Neural cell (in vitro differentiated cells): Measurements from ENCODE around the gene MBD6. TPM values are rescaled to one million over a fixed set of nuclear protein-coding genes. Genes with fewer than 3 reads are reported as not detected.

ENCODE experiments used
- H2AFZ ChIP-seq: fragments of 200-600, 300-800 bp; sonication (generic), shearing (Covaris generic); 2 replicates; pipeline ENCODE4 v1.6.0; 2014; ENCODE audit warnings: low read depth, mild to moderate bottlenecking, antibody characterized with exemption, low read length, moderate library complexity
- H3F3A ChIP-seq: fragments of 200-600 bp; shearing (Covaris generic); 2 replicates; pipeline ENCODE4 v1.6.1; 2016; ENCODE audit warnings: mild to moderate bottlenecking, moderate library complexity, mixed read lengths, antibody characterized with exemption, low read length; ENCODE audit not compliant: insufficient read depth, poor library complexity, severe bottlenecking
- H3K27ac ChIP-seq: fragments of 200-600, 300-800 bp; sonication (generic), shearing (Covaris generic); 2 replicates; pipeline ENCODE4 v1.5.1; 2014; ENCODE audit warnings: mild to moderate bottlenecking, low read length, moderate library complexity
- H3K27me3 ChIP-seq: fragments of 300-800, 200-600 bp; sonication (generic), shearing (Covaris generic); 2 replicates; pipeline ENCODE4 v1.6.0; 2014; ENCODE audit warnings: mild to moderate bottlenecking, low read depth, low read length, moderate library complexity; ENCODE audit not compliant: insufficient read depth
- H3K36me3 ChIP-seq: fragments of 300-800, 200-600 bp; sonication (generic), shearing (Covaris generic); 2 replicates; pipeline ENCODE4 v1.5.1; 2014; ENCODE audit warnings: mild to moderate bottlenecking, antibody characterized with exemption, low read length, moderate library complexity; ENCODE audit not compliant: insufficient read depth
- H3K4me2 ChIP-seq: fragments of 300-800, 200-600 bp; sonication (generic), shearing (Covaris generic); 2 replicates; pipeline ENCODE4 v1.6.0; 2014; ENCODE audit warnings: mild to moderate bottlenecking, low read length
- H3K4me3 ChIP-seq: fragments of 300-800, 200-600 bp; sonication (generic), shearing (Covaris generic); 2 replicates; pipeline ENCODE4 v1.5.1; 2014; ENCODE audit warnings: mild to moderate bottlenecking, low read length, moderate library complexity
- H3K79me2 ChIP-seq: fragments of 200-600 bp; shearing (Covaris generic); replicated peaks from 2 replicates; pipeline ENCODE4 v1.6.0; 2014; ENCODE audit warnings: mild to moderate bottlenecking, low read length, moderate library complexity; ENCODE audit not compliant: insufficient read depth
- H3K9ac ChIP-seq: fragments of 300-800, 200-600 bp; sonication (generic), shearing (Covaris generic); 2 replicates; pipeline ENCODE4 v1.6.1; 2016; ENCODE audit warnings: mild to moderate bottlenecking, low read length, mixed read lengths
- H3K9me2 ChIP-seq: fragments of 200-600 bp; shearing (Covaris generic); 2 replicates; pipeline ENCODE4 v1.6.1; 2016; ENCODE audit warnings: mild to moderate bottlenecking, low read length, mixed read lengths; ENCODE audit not compliant: insufficient read depth
- H3K9me3 ChIP-seq: fragments of 200-600, 300-800 bp; sonication (generic), shearing (Covaris generic); 2 replicates; pipeline ENCODE4 v1.6.1; 2016; ENCODE audit warnings: mild to moderate bottlenecking, mixed run types, low read length, moderate library complexity, mixed read lengths
- H4K20me1 ChIP-seq: fragments of 200-600 bp; shearing (Covaris generic); 2 replicates; pipeline ENCODE4 v1.6.1; 2016; ENCODE audit warnings: mild to moderate bottlenecking, mixed run types; ENCODE audit not compliant: insufficient read depth
- CTCF ChIP-seq: fragments of 450-650 bp; IDR thresholded peaks from 2 replicates; pipeline ENCODE4 v1.5.1; 2014; ENCODE audit warnings: antibody characterized with exemption, mild to moderate bottlenecking, moderate library complexity; ENCODE audit not compliant: poor library complexity, severe bottlenecking
- EP300 ChIP-seq: fragments of 450-650 bp; conservative IDR thresholded peaks from 2 replicates; pipeline ENCODE4 v1.6.1; 2014; ENCODE audit warnings: antibody characterized with exemption, mild to moderate bottlenecking, moderate library complexity; ENCODE audit not compliant: poor library complexity, severe bottlenecking
- EZH2 ChIP-seq: fragments of 200-600, 300-800 bp; shearing (Covaris generic), sonication (generic); IDR thresholded peaks from 2 replicates; pipeline ENCODE4 v1.6.1; 2014; ENCODE audit warnings: antibody characterized with exemption, low read length, borderline replicate concordance, mild to moderate bottlenecking; ENCODE audit not compliant: insufficient read depth, poor library complexity, severe bottlenecking
- MXI1 ChIP-seq: fragments of 450-650 bp; conservative IDR thresholded peaks from 2 replicates; pipeline ENCODE4 v1.6.1; 2014; ENCODE audit warnings: antibody characterized with exemption, mild to moderate bottlenecking; ENCODE audit not compliant: poor library complexity, severe bottlenecking
- POLR2AphosphoS5 ChIP-seq: IDR thresholded peaks from 2 replicates; pipeline ENCODE4 v1.6.1; 2012
- RAD21 ChIP-seq: fragments of 450-650 bp; conservative IDR thresholded peaks from 2 replicates; pipeline ENCODE4 v1.6.1; 2014; ENCODE audit warnings: antibody characterized with exemption, mild to moderate bottlenecking, moderate library complexity
- REST ChIP-seq: IDR thresholded peaks from 2 replicates; pipeline ENCODE4 v1.6.1; 2012; ENCODE audit warnings: borderline replicate concordance
- SMC3 ChIP-seq: fragments of 450-650 bp; conservative IDR thresholded peaks from 2 replicates; pipeline ENCODE4 v1.6.1; 2014; ENCODE audit warnings: antibody characterized with exemption, mild to moderate bottlenecking, moderate library complexity; ENCODE audit not compliant: poor library complexity
- TAF1 ChIP-seq: IDR thresholded peaks from 2 replicates; pipeline ENCODE4 v1.6.1; 2012; ENCODE audit warnings: low read depth
- polyA plus RNA-seq: library from polyadenylated mRNA; depleted of rRNA; stranded (reverse); fragments of >200 nt; gene quantifications from 2 replicates; pipeline ENCODE4 v1.2.3, GENCODE V29; 2014

MBD6 gene
- polyA plus RNA-seq, 1 donor from 2014 or later: 2.1 TPM

GRCh38 chr12:57522887-57523705, 472 bp downstream of the MBD6 start:
- Histone ChIP-seq H2AFZ (no peak overlapping the region), H3K9me3 (no peaks in the 10 kb centered on the region), H4K20me1 (no peaks in the 10 kb centered on the region), H3K4me3 (peak overlapping the region; percentile 86), H3K9ac (peak overlapping the region; percentile 84), H3K4me2 (peak overlapping the region; percentile 94), H3K27me3 (no peaks in the 10 kb centered on the region), H3F3A (peaks cover 4% of the 10 kb centered on the region), H3K79me2 (peaks cover 34% of the 10 kb centered on the region), H3K27ac (peak overlapping the region; percentile 74), H3K36me3 (no peaks in the 10 kb centered on the region), H3K9me2 (no peaks in the 10 kb centered on the region)
- no peak for TF ChIP-seq EZH2
- TF ChIP-seq SMC3: peak; percentile 19

- TF ChIP-seq TAF1 (no peak), POLR2AphosphoS5 (no peak), EP300 (no peak), RAD21 (no peak), CTCF (no peak), SMC3 (no peak), EZH2 (no peak), MXI1 (no peak), REST (no peak)
- Histone ChIP-seq H3K36me3 (no peaks in the 10 kb centered on the region), H3K27ac (peak overlapping the region; percentile 74), H3K9ac (peak overlapping the region; percentile 84), H3K4me2 (peak overlapping the region; percentile 94), H3K27me3 (no peaks in the 10 kb centered on the region), H4K20me1 (no peaks in the 10 kb centered on the region), H3K4me3 (peak overlapping the region; percentile 86), H3F3A (peaks cover 4% of the 10 kb centered on the region), H3K79me2 (peaks cover 27% of the 10 kb centered on the region), H3K9me2 (no peaks in the 10 kb centered on the region), H2AFZ (no peak overlapping the region), H3K9me3 (no peaks in the 10 kb centered on the region)
These were observed 1.3 kb downstream of the MBD6 start for GRCh38 chr12:57523706-57524614.
